Endodermal cell (in vitro differentiated cells): ENCODE data around the gene ZNF593OS. TPM values are rescaled to one million over a fixed set of nuclear protein-coding genes. Genes with fewer than 3 reads are reported as not detected.

ENCODE experiments used
- DNase-seq: peaks from one replicate; pipeline ENCODE4 v3.0.0-alpha.2; 2017
- H3K27ac ChIP-seq: 2 replicates; pipeline ENCODE4 v1.5.1; 2013; ENCODE audit warnings: mild to moderate bottlenecking, low read depth, low read length, moderate library complexity
- H3K27me3 ChIP-seq: 2 replicates; pipeline ENCODE4 v1.6.1; 2013; ENCODE audit warnings: mild to moderate bottlenecking, low read length, moderate library complexity; ENCODE audit not compliant: insufficient read depth, control insufficient read depth, poor library complexity, severe bottlenecking
- H3K36me3 ChIP-seq: 2 replicates; pipeline ENCODE4 v1.7.0; 2013; ENCODE audit warnings: mild to moderate bottlenecking, low read length, moderate library complexity; ENCODE audit not compliant: control insufficient read depth, insufficient read depth
- H3K4me1 ChIP-seq: one replicate; pipeline ENCODE4 v1.7.0; 2013; ENCODE audit warnings: low read length; ENCODE audit not compliant: control insufficient read depth, insufficient read depth
- H3K4me3 ChIP-seq: 2 replicates; pipeline ENCODE4 v1.5.1; 2013; ENCODE audit warnings: mild to moderate bottlenecking, low read length, moderate library complexity
- H3K9ac ChIP-seq: 2 replicates; pipeline ENCODE4 v1.6.1; 2013; ENCODE audit warnings: mild to moderate bottlenecking, low read length, moderate library complexity; ENCODE audit not compliant: poor library complexity, severe bottlenecking; ENCODE audit errors: extremely low read depth
- H3K9me3 ChIP-seq: 2 replicates; pipeline ENCODE4 v1.6.1; 2013; ENCODE audit warnings: mild to moderate bottlenecking, low read length, moderate library complexity; ENCODE audit not compliant: control insufficient read depth
- H3K27ac Mint-ChIP-seq: 2 replicates; pipeline ENCODE4 v1.8.0; 2020; ENCODE audit warnings: mixed read lengths
- H3K27me3 Mint-ChIP-seq: 2 replicates; pipeline ENCODE4 v1.8.0; 2021; ENCODE audit warnings: mild to moderate bottlenecking, mixed read lengths; ENCODE audit not compliant: insufficient read depth
- H3K36me3 Mint-ChIP-seq: 2 replicates; pipeline ENCODE4 v1.8.0; 2020; ENCODE audit warnings: low read depth, mixed read lengths
- H3K4me1 Mint-ChIP-seq: 2 replicates; pipeline ENCODE4 v1.8.0; 2020; ENCODE audit warnings: mixed read lengths
- H3K4me3 Mint-ChIP-seq: 2 replicates; pipeline ENCODE4 v1.8.0; 2020; ENCODE audit warnings: mild to moderate bottlenecking, moderate library complexity, mixed read lengths
- H3K9me3 Mint-ChIP-seq: 2 replicates; pipeline ENCODE4 v1.8.0; 2020; ENCODE audit warnings: mild to moderate bottlenecking, mixed read lengths
- whole genome bisulfite sequencing, 2 experiments: methylation state at CpG; one replicate each; pipeline versions ENCODE4 v1.1.5 to v1.1.7; 2013; ENCODE audit warnings: missing lambda C conversion rate in 2 of 2, mixed read lengths in 1 of 2; ENCODE audit not compliant: insufficient coverage in 1 of 2, insufficient read length in 1 of 2; 5-methylcytosine and 5-hydroxymethylcytosine counted together
- total RNA-seq, 2 donors: library from RNA; stranded (reverse); fragmentation: NEBNext Ultra II Directional in 1 of 2; extraction: Animal tissue kit (Norgen Biotek cat#: 25700) in 1 of 2; gene quantifications; 2 replicates in 1 of 2; 3 replicates in 1 of 2; pipeline ENCODE4 v1.2.1, GENCODE V29; 2021
- TF ChIP-seq, protein P1 (sequence below): fragments of 200-600 bp; sonication (generic); conservative IDR thresholded peaks from 2 replicates; pipeline ENCODE4 v1.5.0; 2021; ENCODE audit warnings: antibody characterized with exemption, mild to moderate bottlenecking

ZNF593OS gene
- total RNA-seq, 2 donors from 2014 or later = not detected

DNA sequence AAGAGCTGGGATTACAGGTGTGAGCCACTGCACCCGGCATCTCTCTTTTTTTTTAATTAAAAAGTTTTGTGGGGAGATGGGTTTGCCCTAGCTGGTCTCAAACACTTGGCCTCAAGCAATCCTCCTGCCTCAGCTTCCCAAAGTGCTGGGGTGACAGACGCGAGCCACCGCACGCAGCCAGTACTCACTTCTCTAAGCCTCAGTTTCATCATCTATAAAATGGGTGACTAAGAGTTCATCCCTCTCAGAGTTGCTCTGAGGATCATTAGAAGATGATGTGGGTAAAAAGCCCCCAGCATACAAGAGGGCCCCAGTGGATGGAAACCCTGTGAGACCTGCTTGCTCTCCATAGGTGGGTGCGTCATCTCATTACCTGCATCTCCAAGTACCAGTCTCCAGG, 16.2 kb upstream of the ZNF593OS start:
- peaks cover 2% of the 10 kb centered on the region for H3K27me3 Mint-ChIP-seq
- H3K9me3 ChIP-seq = no peaks in the 10 kb centered on the region
- H3K9ac ChIP-seq = no peak overlapping the region
- H3K27ac ChIP-seq = no peak overlapping the region
- H3K27ac Mint-ChIP-seq = no peak overlapping the region
- H3K36me3 Mint-ChIP-seq = peaks cover 36% of the 10 kb centered on the region
- WGBS, 2 experiments = 98 to 100% methylated on average over 2 to 6 of the region's 6 CpGs
- DNase-seq = no peak
- TF ChIP-seq, protein P1, sequence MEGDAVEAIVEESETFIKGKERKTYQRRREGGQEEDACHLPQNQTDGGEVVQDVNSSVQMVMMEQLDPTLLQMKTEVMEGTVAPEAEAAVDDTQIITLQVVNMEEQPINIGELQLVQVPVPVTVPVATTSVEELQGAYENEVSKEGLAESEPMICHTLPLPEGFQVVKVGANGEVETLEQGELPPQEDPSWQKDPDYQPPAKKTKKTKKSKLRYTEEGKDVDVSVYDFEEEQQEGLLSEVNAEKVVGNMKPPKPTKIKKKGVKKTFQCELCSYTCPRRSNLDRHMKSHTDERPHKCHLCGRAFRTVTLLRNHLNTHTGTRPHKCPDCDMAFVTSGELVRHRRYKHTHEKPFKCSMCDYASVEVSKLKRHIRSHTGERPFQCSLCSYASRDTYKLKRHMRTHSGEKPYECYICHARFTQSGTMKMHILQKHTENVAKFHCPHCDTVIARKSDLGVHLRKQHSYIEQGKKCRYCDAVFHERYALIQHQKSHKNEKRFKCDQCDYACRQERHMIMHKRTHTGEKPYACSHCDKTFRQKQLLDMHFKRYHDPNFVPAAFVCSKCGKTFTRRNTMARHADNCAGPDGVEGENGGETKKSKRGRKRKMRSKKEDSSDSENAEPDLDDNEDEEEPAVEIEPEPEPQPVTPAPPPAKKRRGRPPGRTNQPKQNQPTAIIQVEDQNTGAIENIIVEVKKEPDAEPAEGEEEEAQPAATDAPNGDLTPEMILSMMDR = no peak
- H3K36me3 ChIP-seq = peaks cover 5% of the 10 kb centered on the region
- no peaks in the 10 kb centered on the region for H3K9me3 Mint-ChIP-seq
- H3K4me3 ChIP-seq = no peak overlapping the region
- no peak overlapping the region for H3K4me3 Mint-ChIP-seq
- H3K4me1 ChIP-seq = no peaks in the 10 kb centered on the region
- H3K27me3 ChIP-seq = no peaks in the 10 kb centered on the region
- H3K4me1 Mint-ChIP-seq = peaks cover 6% of the 10 kb centered on the region

DNA sequence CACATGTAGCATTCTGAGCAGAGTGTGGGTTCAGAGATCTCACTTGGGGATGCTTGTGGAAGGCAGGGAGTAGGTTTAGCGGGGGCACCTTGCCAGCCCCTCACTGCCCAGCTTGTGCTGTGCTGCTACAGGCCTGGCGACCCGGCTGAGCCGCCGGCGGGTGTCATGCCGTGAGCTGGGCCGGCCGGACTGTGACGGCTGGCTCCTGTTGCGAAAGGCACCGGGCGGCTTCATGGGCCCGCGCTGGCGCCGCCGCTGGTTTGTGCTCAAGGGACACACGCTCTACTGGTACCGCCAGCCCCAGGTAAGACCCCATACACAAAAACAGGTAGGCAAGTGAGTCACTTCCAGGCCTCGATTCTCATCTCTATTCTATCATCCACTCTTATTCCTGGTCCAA, 13.3 kb upstream of the ZNF593OS start:
- peaks cover 9% of the 10 kb centered on the region for H3K36me3 ChIP-seq
- Mint-ChIP-seq H3K27me3 (no peaks in the 10 kb centered on the region), H3K9me3 (no peaks in the 10 kb centered on the region), H3K4me1 (no peaks in the 10 kb centered on the region), H3K36me3 (peaks cover 53% of the 10 kb centered on the region), H3K27ac (no peak overlapping the region), H3K4me3 (no peak overlapping the region)
- H3K27ac ChIP-seq = no peak overlapping the region
- WGBS, 2 experiments = 92 to 96% methylated on average over 10 to 21 of the region's 21 CpGs
- H3K9me3 ChIP-seq = no peaks in the 10 kb centered on the region
- no peaks in the 10 kb centered on the region for H3K27me3 ChIP-seq
- H3K9ac ChIP-seq = no peak overlapping the region
- H3K4me1 ChIP-seq = no peaks in the 10 kb centered on the region
- no peak overlapping the region for H3K4me3 ChIP-seq
- DNase-seq = no peak
- TF ChIP-seq, protein P1 = no peak

DNA sequence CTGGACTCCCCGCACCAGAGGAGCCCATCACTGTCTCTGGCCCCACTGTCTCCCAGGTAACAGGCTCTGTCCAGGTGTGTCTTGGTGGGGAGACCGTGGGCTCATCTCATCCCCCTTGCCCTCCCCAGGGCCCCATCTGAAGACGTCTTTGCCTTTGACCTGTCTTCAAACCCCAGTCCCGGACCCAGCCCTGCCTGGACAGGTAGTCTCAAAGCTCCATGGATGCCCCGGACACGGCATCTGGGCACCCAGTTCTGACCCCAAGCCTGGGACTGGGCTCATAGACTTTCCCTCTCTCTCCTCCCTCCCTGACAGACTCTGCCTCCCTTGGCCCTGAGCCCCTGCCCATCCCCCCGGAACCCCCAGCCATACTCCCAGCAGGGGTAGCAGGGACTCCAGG, 12.5 kb upstream of the ZNF593OS start:
- WGBS, 2 experiments = 85 to 92% methylated on average over 5 to 7 of the region's 7 CpGs
- TF ChIP-seq, protein P1 = no peak
- H3K36me3 Mint-ChIP-seq = peaks cover 50% of the 10 kb centered on the region

More for the DNA sequence above, 12.5 kb upstream of the ZNF593OS start:
- Histone ChIP-seq H3K27ac (no peak overlapping the region), H3K36me3 (peaks cover 9% of the 10 kb centered on the region), H3K4me1 (no peaks in the 10 kb centered on the region), H3K27me3 (no peaks in the 10 kb centered on the region), H3K9ac (no peak overlapping the region), H3K9me3 (no peaks in the 10 kb centered on the region), H3K4me3 (no peak overlapping the region)
- H3K9me3 Mint-ChIP-seq = no peaks in the 10 kb centered on the region
- DNase-seq = no peak
- no peaks in the 10 kb centered on the region for H3K4me1 Mint-ChIP-seq
- no peak overlapping the region for H3K4me3 Mint-ChIP-seq
- no peaks in the 10 kb centered on the region for H3K27me3 Mint-ChIP-seq
- no peak overlapping the region for H3K27ac Mint-ChIP-seq
